ENCODE data around the gene RAPGEF5.

Gene RAPGEF5

GRCh38 chr7:22216309-22216708 lies 140.6 kb downstream of the RAPGEF5 start:
- DNase-seq, result no peak

- DNase-seq, result no peak
Observed at GRCh38 chr7:22214000-22214399, 143.0 kb downstream of the RAPGEF5 start.

GRCh38 chr7:22213081-22213480 lies 143.9 kb downstream of the RAPGEF5 start:
- no peak for DNase-seq

- no peak for DNase-seq
Observed at GRCh38 chr7:22210967-22211366, 146.0 kb downstream of the RAPGEF5 start.

GRCh38 chr7:22210355-22210754 lies 146.6 kb downstream of the RAPGEF5 start:
- DNase-seq, result no peak

- DNase-seq, result no peak
Observed at GRCh38 chr7:22208799-22209198, 148.2 kb downstream of the RAPGEF5 start.

GRCh38 chr7:22207724-22208225 lies 149.2 kb downstream of the RAPGEF5 start:
- DNase-seq, result no peak

GRCh38 chr7:22205631-22206030 lies 151.3 kb downstream of the RAPGEF5 start:
- no peak for DNase-seq

- DNase-seq, result no peak
Observed at GRCh38 chr7:22204312-22204711, 152.6 kb downstream of the RAPGEF5 start.

- no peak for DNase-seq
Observed at GRCh38 chr7:22202141-22202540, 154.8 kb downstream of the RAPGEF5 start.

GRCh38 chr7:22201186-22201880 lies 155.6 kb downstream of the RAPGEF5 start:
- no peak for DNase-seq

- no peak for DNase-seq
Observed at GRCh38 chr7:22200777-22201176, 156.2 kb downstream of the RAPGEF5 start.

- DNase-seq, result no peak
Observed at GRCh38 chr7:22200238-22200637, 156.7 kb downstream of the RAPGEF5 start.

GRCh38 chr7:22197376-22197775 lies 159.6 kb downstream of the RAPGEF5 start:
- DNase-seq, result no peak

- no peak for DNase-seq
Observed at GRCh38 chr7:22196429-22196828, 160.5 kb downstream of the RAPGEF5 start.

GRCh38 chr7:22195397-22196172 lies 161.4 kb downstream of the RAPGEF5 start:
- no peak for DNase-seq

GRCh38 chr7:22194658-22195273 lies 162.2 kb downstream of the RAPGEF5 start:
- DNase-seq, result no peak

GRCh38 chr7:22193450-22193983 lies 163.4 kb downstream of the RAPGEF5 start:
- no peak for DNase-seq

GRCh38 chr7:22192801-22193200 lies 164.2 kb downstream of the RAPGEF5 start:
- no peak for DNase-seq

GRCh38 chr7:22190736-22191135 lies 166.2 kb downstream of the RAPGEF5 start:
- no peak for DNase-seq

GRCh38 chr7:22189741-22190140 lies 167.2 kb downstream of the RAPGEF5 start:
- DNase-seq, result no peak

- no peak for DNase-seq
Observed at GRCh38 chr7:22189230-22189629, 167.7 kb downstream of the RAPGEF5 start.

- no peak for DNase-seq
Observed at GRCh38 chr7:22187691-22188348, 169.1 kb downstream of the RAPGEF5 start.

All from activated CD4-positive, alpha-beta T cell treated with anti-CD3 and anti-CD28 coated beads for 1 hour (primary cell).